DMS 273 (cell line): ENCODE results near the gene FLACC1.
A peak's percentile ranks its signal among the peaks of the same experiment; 100 is the strongest.
"Not testable (repeated sequence)": the region's sequence is repeated elsewhere in the genome, so short reads cannot be mapped to it uniquely, and the experiment has no call there.

Source experiments
- DNase-seq: peaks from one replicate; lab custom pipeline; 2025; ENCODE audit not compliant: unreplicated experiment; lab: John Stamatoyannopoulos, UW

FLACC1 gene

GRCh38 chr2:201350879-201351278 lies 6.3 kb downstream of the FLACC1 start:
- no peak for DNase-seq

DNA sequence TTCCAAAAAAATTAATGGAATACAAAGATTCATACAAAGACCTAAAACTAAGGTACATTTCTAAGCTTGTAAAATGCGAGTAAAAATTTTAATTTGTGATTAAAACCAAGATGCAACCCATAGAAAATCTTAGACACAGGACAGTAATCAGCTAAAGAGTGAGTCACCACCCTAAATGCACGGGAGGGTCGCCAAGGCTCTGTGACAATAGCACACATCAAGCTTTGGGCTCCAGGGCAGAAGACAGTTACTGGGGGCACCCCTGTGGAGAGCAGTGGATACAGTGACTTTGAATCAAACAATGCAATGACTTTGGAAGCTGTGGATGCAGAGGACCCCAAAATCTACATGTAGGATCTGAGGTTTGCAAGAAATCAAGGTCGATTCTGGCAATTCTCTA lies 7.5 kb downstream of the FLACC1 start:
- no peak for DNase-seq

DNA sequence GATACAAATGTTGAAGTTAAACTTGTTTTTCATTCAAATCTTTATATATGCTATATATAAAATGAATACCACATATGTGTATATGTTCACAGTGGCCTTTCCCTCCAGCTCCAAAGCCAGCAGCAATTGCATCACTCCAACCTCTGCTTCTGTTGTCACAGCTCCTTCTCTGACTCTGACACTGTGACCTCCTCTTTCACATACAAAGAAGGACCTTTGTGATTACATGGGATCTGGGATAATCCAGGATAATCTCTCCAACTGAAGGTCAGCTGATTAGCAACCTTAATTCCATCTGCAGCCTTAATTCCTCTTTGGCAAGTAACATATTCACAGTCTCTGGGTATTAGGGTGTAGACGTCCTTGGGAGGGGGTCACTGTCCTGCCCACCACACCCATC lies 8.4 kb downstream of the FLACC1 start:
- no peak for DNase-seq

DNA sequence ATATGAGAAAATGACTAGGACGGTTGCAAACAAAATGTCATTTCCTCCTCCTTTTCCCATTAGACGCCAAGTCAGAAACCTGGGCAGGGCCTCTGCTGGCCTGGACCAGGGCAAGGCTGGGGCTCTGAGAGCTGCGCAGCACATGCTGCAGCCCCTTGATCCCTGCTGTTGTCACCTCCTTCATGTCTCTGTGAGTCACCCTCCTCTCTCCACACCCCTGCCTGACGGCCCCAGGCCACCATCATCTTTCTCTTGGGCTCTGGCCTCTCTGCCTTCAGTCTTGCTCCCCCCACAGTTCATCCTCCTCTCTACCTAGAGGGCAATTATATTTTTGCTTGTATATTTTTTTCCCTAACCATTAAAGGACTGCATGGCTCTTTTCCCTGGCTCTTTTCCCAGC lies 10.0 kb downstream of the FLACC1 start:
- no peak for DNase-seq

DNA sequence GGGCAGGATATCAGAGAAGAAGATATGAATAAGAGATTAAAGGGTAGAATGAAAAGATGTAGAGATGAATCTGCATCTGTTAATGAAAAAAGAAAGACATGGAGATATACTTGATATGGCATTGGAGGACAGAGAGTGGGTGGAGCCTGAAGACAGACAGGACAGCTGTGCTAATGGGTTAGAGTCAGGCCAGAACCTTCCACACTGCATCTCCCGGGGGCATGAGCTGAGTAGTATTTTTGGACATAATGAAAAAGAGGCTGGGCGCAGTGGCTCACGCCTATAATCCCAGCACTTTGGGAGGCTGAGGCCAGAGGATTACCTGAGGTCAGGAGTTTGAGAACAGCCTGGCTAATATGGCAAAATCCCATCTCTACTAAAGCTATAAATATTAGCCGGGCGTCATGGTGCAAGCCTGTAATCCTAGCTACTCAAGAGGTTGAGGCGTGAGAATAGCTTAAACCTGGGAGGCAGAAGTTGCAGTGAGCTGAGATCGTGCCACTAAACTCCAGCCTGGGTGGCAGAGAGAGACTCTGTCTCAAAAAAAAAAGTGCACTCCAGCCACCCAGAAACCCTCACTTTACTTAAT lies 11.4 kb downstream of the FLACC1 start:
- no peak for DNase-seq

DNA sequence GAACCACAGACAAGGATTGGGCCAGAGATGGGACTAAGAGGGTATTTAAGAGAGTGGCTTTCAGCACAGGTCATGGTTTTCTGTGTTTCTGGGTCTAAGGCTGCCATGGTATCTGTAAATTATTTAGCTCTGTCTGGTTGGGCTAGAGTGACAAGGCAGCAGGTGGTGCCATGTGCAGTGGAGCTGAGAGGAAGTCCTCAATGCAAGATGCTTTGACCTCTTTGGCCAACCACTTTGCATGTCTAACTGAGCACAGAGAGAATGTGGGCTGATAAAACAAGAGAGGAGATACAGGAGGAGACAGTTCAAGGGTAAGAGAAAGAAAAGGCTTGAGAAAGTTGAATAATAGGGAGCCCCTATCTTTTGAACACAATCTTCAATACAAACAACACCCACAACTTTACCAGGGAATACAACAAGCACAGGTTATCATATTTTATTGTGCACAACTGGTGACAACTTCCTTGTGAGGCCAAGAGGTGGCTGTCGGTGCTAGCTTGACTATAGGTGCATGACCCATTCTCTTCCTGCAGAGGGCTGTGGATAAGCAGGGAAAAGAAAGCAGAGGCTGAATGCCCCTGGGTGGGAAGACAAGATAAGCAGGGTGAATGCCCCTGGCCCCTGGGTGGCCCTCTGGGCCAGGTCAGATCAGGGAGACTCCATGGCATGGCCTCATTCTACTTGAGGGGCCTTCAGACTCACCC lies 12.3 kb downstream of the FLACC1 start:
- DNase-seq = peak; percentile 23

GRCh38 chr2:201343559-201343958 lies 13.6 kb downstream of the FLACC1 start:
- no peak for DNase-seq

DNA sequence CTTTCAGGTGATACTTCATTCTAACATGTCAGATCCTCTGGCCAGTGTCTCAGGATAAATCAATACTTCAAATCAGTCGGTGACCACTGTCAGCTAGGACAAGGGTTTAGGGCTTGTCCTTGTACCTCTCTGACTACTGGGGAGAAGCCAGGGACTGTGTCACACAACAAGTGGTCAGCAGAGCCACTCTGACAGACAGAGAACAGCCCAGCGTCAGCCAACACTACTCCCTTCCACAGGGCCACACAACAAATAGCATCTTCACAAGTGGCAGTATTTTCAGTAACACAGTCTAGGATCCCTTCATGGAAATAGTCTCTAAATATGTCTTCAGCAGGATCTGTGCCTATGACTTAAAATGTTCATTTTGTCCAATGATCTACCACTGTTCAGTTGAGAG lies 14.2 kb downstream of the FLACC1 start:
- DNase-seq = no peak

DNA sequence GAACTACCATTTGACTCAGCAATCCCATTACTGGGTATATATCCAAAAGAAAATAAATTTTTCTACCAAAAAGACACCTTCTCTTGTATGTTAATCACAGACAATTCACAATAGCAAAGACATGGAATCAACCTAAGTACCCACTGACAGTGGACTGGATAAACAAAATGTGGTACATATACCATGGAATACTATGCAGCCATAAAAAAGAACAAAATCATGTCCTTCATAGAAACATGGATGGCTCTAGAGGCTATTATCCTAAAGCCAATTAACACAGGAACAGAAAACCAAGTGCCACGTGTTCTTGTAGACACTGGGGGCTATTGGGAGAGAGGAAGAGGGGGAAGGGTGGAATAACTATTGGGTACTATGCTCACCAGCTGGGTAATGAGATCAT lies 27.7 kb downstream of the FLACC1 start:
- DNase-seq = no peak

- DNase-seq = no peak
Measured at GRCh38 chr2:201327678-201328077, 29.5 kb downstream of the FLACC1 start.

GRCh38 chr2:201322772-201323171 lies 34.4 kb downstream of the FLACC1 start:
- DNase-seq = no peak

- DNase-seq = peak; percentile 11
Measured at GRCh38 chr2:201320701-201321100, 36.4 kb downstream of the FLACC1 start.

DNA sequence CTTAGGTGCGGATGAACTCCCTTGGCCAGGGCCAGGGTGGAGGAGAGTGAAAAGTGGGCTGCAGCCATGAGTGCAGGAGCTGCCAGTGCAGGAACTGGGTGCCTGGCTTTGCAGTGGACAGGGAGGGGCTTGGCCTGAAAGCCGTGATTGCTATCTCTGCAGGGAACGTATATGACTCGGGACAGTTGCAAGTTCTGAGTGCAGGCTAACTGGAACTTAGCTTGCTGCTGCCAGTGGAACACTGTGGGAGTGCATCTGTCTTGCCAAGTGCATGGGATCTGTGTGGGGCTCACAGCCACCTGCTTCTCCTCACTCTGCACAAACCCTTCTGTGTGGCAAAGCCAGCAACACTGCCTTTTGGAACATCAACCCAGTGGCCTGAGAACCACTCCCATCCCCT lies 36.9 kb downstream of the FLACC1 start:
- no peak for DNase-seq

DNA sequence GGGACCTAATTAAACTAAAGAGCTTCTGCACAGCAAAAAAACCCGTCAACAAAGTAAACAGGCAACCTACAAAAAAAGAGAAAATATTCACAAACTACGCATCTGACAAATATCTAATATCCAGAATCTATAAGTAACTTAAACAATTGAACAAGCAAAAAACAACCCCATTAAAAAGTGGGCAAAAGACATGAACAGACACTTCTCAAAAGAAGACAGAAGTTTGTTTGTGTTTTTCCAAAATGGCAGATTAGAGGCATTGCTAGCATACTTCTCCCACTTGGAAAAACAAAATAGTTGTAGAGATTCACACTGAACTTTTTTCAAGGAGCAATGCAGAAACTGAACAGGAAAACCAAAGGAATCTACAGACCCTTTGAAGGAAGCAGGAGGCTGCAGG lies 37.6 kb downstream of the FLACC1 start:
- DNase-seq = no peak

DNA sequence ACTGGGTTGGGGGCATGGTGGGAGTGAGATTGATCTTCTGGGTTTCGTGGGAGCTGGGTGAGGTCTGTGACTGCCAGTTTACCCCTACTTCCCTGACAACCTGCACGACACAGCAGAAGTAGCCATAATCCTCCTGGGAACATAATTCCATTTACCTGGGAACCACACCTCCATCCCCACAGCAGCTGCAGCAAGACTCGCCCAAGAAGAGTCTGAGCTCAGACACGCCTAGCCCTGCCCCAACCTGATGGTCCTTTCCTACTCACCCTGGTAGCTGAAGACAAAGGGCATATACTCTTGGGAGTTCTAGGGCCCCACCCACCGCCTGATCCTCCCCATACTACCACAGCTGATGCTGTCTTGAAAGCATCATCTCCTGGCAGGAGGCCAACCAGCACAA lies 43.8 kb downstream of the FLACC1 start:
- no peak for DNase-seq

DNA sequence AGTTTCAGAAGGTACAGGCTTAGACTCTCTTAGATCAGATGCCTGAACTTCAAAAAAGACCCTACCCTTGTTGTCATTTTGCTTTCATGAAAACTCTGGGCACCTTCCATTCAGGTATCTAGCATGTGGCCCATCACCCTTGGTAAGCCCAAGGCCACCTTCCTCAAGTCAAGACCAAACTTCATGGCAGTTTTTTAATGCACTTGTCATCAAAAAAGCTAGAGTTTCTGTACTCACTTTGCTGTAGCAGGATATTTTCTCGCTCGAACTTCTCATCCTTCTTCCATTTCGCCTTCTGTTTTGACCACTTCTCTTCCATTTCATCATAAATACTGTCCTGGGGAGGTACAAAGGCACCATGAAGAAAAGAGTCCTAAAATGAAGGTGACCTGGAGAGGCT lies 48.2 kb downstream of the FLACC1 start:
- DNase-seq = no peak

GRCh38 chr2:201307876-201308275 lies 49.3 kb downstream of the FLACC1 start:
- DNase-seq = no peak

DNA sequence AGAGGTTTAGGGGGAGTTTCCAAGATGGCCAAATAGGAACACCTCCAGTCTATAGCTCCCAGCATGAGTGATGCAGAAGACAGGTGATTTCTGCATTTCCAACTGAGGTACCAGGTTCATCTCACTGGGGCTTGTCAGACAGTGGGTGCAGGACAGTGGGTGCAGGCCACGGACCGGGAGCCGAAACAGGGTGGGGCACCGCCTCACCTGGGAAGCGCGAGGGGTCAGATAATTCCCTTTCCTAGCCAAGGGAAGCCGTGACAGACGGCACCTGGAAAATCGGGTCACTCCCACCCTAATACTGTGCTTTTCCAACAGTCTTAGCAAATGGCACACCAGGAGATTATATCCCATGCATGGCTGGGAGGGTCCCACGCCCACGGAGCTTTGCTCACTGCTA lies 57.2 kb downstream of the FLACC1 start:
- DNase-seq = not testable (repeated sequence)

DNA sequence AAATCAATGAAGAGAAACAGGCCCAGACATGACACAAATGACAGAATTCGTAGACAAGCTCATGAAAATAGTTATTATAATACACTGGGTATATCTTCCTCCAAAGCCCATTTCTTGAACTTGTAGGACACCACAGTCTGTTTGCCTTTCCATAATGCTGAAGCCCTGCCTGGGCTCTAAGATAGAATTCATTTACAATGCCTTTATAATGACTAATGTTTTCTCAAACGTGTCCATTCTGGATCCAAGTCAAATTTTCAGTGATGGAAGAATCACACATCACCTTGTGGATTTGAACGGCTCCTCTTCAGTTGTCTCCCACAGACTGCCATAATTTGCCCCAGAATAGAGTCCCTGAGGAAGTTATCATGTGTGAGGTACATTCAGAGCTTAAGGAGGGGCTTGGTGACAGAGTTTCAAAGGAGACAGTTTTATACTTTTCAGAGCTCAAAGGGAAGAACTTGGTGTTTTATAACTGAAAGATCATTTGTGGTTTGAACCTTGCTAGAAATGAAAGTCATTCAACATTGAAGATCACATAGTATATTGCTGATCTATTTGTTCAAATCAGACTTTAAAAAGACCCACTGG lies 58.6 kb downstream of the FLACC1 start:
- no peak for DNase-seq

DNA sequence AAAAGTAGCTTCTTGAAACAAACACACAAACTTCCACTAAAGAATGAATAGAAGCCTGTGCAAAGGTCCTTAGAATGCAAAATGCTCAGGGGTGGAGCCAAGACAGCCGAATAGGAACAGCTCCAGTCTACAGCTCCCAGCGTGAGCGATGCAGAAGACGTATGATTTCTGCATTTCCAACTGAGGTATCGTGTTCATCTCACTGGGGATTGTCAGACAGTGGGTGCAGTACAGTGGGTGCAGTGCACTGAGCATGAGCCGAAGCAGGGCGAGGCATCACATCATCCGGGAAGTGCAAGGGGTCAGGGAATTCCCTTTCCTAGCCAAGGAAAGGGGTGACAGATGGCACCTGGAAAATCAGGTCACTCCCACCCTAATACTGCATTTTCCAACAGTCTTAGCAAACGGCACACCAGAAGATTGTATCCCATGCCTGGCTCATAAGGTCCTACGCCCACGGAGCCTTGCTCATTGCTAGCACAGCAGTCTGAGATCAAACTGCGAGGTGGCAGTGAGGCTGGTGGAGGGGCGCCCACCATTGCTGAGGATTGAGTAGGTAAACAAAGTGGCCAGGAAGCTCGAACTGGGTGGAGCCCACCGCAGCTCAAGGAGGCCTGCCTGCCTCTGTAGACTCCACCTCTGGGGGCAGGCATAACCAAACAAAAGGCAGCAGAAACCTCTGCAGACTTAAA lies 66.5 kb downstream of the FLACC1 start:
- not testable (repeated sequence) for DNase-seq

GRCh38 chr2:201285499-201285898 lies 71.6 kb downstream of the FLACC1 start:
- DNase-seq = no peak
